GM21423 (cell line): Measurements from ENCODE around the gene RNF13.
"Not testable (repeated sequence)": the region's sequence is repeated elsewhere in the genome, so short reads cannot be mapped to it uniquely, and the experiment has no call there.

Source experiments
- ATAC-seq: cut with Tn5 transposase; IDR thresholded peaks from one replicate; pipeline ENCODE4 v1.9.1; 2021; ENCODE audit warnings: mild to moderate bottlenecking, moderate library complexity; ENCODE audit not compliant: unreplicated experiment

RNF13 gene

DNA sequence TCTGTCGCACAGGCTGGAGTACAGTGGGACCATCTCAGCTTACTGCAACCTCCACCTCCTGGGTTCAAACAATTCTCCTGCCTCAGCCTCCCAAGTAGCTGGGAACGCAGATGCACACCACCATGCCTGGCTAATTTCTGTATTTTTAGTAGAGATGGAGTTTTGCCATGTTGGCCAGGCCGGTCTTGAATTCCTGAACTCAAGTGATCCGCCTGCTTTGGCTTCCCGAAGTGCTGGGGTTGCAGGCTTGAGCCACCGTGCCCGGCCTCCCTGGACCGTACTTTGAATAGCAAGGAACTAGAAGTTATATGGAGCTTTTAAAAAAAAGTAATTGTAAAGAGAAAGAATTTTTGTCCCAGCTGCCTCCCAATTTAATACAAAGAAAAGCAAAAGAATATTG is 12.3 kb upstream of the RNF13 start:
- ATAC-seq: no peak

GRCh38 chr3:149801195-149801594 is 11.8 kb upstream of the RNF13 start:
- ATAC-seq: no peak

DNA sequence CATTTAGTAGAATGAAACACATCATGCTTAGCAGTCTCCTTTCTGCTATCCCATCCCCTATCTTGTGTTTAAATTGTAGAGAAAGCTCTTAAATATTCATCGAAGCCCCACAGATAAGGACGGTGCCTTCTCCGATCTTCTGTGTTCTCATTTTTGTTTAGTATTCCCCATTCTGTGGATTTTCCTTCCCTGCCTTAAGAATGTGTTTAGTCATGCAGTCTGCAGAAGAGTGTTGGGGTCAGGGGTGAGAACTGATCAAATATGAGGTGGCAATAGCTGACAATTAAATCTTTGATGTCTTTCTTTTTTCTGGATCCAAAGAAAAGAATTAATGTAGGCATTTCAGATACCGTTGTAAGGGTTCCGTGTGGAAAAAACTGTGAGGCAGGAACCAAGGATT is 11.4 kb upstream of the RNF13 start:
- ATAC-seq: no peak

- no peak for ATAC-seq
Observed at GRCh38 chr3:149806171-149806778, 6.7 kb upstream of the RNF13 start.

GRCh38 chr3:149808209-149808829 is 4.7 kb upstream of the RNF13 start:
- ATAC-seq: no peak

- no peak for ATAC-seq
Observed at GRCh38 chr3:149809699-149810098, 3.3 kb upstream of the RNF13 start.

GRCh38 chr3:149810846-149811245 is 2.2 kb upstream of the RNF13 start:
- no peak for ATAC-seq

GRCh38 chr3:149812165-149812605 is 830 bp upstream of the RNF13 start:
- ATAC-seq: no peak

GRCh38 chr3:149813367-149814281 is 609 bp downstream of the RNF13 start:
- no peak for ATAC-seq

DNA sequence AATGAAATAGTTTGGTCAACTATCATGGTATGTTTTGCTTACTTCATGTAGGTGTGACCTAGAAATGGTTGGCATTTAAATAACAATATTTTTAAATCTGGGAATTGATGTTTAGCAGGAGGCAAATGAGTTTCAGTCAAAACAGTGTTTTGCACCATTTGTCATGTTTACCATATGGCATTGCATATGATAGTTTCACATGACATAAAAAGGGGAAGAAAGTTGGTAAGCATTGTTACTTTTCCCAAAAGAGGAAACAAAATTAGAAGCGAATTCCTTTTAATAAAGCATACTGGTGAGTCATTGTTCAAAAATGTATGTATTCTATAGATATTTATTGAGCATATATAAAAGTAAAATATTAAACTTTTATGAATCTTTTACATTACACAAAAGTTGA is 2.3 kb downstream of the RNF13 start:
- no peak for ATAC-seq

GRCh38 chr3:149815728-149816127 is 2.7 kb downstream of the RNF13 start:
- no peak for ATAC-seq

DNA sequence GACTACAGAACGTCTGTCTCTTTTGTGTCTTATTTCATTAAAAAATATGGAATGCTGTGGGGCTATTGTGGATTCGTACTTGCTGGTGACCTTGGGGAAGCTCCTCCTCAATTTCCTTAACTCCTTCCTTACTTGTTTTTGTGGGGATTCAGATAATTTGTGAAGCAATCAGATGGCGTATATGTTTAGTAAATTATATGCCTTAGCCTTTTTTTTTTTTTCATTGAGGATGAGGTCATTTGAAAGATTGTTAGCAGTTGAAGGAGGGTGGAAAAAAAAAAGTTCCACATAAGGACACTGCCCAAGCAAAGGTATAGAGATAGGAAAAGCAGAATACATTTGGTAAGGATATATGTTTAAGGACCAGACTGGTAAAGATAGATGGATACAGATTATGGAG is 3.3 kb downstream of the RNF13 start:
- ATAC-seq: no peak

DNA sequence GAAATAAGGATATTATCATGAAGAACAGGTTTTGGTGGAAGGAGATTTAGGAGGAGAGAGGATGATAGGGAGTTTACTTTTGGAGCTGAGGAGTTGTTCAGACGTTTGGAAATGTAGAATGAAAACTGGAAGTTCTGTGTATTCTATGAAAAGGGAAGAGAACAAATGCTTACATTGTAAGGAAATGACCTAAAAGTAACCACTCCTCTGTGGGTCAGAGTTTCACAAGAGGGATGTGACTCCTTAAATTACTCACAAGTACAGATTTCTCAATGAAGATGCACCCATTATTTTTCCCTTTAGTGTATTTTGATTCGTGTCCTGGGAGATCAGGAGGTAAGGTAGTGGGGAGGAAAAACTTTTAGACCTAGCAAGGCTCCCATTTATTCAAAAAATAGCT is 4.0 kb downstream of the RNF13 start:
- no peak for ATAC-seq

DNA sequence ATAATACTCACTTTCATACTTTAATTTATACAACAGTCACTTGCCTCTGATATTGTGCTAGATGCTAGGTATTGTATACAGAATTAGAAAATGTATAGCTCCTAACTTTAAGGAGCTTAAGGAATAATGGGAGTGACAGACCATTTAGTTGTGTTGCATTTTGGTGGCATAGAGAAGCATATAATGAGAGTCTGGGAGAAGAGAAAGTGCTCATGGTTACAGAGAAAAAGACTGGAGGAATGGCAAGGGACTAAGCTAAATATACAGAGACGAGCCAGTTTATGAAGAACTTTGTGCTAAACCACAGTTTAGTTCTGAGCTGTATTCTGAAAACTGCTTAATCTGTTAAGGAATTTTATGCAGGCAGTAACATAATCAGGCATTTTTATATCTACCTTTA is 6.4 kb downstream of the RNF13 start:
- no peak for ATAC-seq

GRCh38 chr3:149820183-149820582 is 7.2 kb downstream of the RNF13 start:
- no peak for ATAC-seq

DNA sequence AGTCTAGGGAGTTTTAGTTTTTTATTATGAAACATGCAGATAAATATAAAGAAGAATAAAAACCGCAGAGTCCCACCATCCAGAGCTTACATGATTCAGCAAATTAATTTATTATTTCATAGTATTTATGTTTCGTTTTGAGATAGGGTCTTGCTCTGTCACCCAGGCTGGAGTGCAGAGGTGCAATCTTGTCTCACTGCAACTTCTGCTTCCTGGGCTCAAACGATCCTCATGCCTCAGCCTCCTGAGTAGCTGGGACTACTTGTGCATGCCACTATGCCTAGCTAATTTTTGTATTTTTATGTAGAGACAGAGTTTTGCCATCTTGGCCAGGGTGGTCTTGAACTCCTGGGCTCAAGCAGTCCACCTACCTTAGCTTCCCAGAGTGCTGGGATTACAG is 13.6 kb downstream of the RNF13 start:
- no peak for ATAC-seq

DNA sequence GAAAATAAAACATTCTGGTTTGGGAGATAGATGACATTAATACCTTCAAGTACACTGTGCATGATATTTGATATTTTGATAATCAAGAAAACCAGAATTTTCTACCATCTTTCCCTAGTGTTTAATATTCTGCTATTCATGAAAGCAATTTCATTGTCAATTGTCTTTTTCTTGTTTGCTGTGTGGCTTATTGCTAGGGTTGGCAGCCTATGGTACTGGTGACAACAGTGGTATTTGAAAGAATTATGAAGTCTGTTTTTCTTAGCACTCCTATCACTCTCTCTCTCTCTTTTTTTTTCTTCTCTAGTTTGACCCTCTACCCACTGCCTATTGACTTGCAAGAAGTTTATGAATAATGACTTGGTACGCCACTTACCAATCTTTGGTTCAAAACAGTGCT is 15.4 kb downstream of the RNF13 start:
- no peak for ATAC-seq

GRCh38 chr3:149829631-149830030 is 16.6 kb downstream of the RNF13 start:
- not testable (repeated sequence) for ATAC-seq

GRCh38 chr3:149830902-149831301 is 17.9 kb downstream of the RNF13 start:
- no peak for ATAC-seq

DNA sequence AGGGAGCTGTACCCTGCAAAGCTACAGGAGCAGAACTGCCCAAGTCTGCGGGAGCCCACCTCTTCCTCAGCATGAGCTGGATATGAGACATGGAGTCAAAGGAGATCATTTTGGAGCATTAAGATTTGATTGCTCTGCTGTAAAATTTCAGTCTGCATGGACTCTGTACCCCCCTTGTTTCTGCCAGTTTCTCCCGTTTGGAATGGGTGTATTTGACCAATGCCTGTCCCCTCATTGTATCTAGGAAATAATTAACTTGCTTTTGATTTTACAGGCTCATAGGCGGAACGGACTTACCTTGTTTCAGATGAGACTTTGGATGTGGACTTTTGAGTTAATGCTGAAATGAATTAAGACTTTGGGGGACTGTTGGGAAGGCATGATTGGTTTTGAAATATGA is 18.3 kb downstream of the RNF13 start:
- no peak for ATAC-seq

GRCh38 chr3:149832086-149832485 is 19.1 kb downstream of the RNF13 start:
- no peak for ATAC-seq

DNA sequence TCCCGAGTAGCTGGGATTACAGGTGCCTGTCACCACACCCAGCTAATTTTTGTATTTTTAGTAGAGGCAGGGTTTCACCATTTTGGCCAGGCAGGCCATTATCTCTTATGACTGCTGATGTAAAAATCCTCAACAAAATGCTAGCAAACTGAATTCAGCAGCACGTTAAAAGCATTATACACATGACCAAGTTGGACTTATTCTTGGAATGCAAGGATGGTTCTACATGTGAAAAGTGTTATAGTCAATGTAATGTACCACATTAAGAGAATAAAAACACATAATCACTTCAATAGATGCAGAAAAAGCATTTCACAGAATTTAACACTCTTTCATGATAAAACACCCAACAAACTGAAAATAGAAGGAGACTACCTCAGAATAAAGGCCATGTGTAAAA is 20.2 kb downstream of the RNF13 start:
- no peak for ATAC-seq
